AG10803 (cell line): ENCODE results near the gene SMAD2.

Experiments used
- DNase-seq: peaks from one replicate; pipeline ENCODE4 v3.0.0; 2010; ENCODE audit warnings: low read depth
- H3K4me3 ChIP-seq: 2 replicates; pipeline ENCODE4 v1.5.1; 2011; ENCODE audit warnings: mild to moderate bottlenecking, low read length, control low read depth
- CTCF ChIP-seq: conservative IDR thresholded peaks from 2 replicates; pipeline ENCODE4 v1.5.1; 2011; ENCODE audit warnings: mild to moderate bottlenecking, low read length, control low read depth, inconsistent platforms

SMAD2 gene

GRCh38 chr18:47791461-47791985 lies 138.9 kb downstream of the SMAD2 start:
- no peak for DNase-seq
- TF ChIP-seq CTCF, result no peak
- no peak overlapping the region for H3K4me3 ChIP-seq

GRCh38 chr18:47790036-47790435 lies 140.4 kb downstream of the SMAD2 start:
- no peak overlapping the region for H3K4me3 ChIP-seq
- TF ChIP-seq CTCF, result no peak
- no peak for DNase-seq

- no peak overlapping the region for H3K4me3 ChIP-seq
- TF ChIP-seq CTCF, result no peak
- DNase-seq, result no peak
Measured at GRCh38 chr18:47788621-47789020, 141.8 kb downstream of the SMAD2 start.

GRCh38 chr18:47781561-47781960 lies 148.9 kb downstream of the SMAD2 start:
- TF ChIP-seq CTCF, result no peak
- no peak for DNase-seq
- H3K4me3 ChIP-seq, result no peak overlapping the region

- DNase-seq, result no peak
- no peak overlapping the region for H3K4me3 ChIP-seq
- no peak for TF ChIP-seq CTCF
Measured at GRCh38 chr18:47780011-47780725, 150.3 kb downstream of the SMAD2 start.

- H3K4me3 ChIP-seq, result no peak overlapping the region
- TF ChIP-seq CTCF, result no peak
- no peak for DNase-seq
Measured at GRCh38 chr18:47779381-47779780, 151.1 kb downstream of the SMAD2 start.

- DNase-seq, result no peak
- no peak for TF ChIP-seq CTCF
- H3K4me3 ChIP-seq, result no peak overlapping the region
Measured at GRCh38 chr18:47777626-47778025, 152.8 kb downstream of the SMAD2 start.
